HL-60/S4 treated with phorbol 12-myristate 13-acetate at 8.2 ng/mL for 4 days and 3 days (cell line): ENCODE results near the gene MYH15.

Source experiments
- in situ Hi-C: fragments of 300-500 bp; cut with MboI; formaldehyde crosslinking; loops from 2 replicates; pipeline ENCODE4 v1.15.0; 2022; ENCODE audit warnings: low sequenced_read_pairs

MYH15 gene

GRCh38 chr3:108420926-108421325, 89.5 kb downstream of the MYH15 start:
- in situ Hi-C loops = no loop called here

DNA sequence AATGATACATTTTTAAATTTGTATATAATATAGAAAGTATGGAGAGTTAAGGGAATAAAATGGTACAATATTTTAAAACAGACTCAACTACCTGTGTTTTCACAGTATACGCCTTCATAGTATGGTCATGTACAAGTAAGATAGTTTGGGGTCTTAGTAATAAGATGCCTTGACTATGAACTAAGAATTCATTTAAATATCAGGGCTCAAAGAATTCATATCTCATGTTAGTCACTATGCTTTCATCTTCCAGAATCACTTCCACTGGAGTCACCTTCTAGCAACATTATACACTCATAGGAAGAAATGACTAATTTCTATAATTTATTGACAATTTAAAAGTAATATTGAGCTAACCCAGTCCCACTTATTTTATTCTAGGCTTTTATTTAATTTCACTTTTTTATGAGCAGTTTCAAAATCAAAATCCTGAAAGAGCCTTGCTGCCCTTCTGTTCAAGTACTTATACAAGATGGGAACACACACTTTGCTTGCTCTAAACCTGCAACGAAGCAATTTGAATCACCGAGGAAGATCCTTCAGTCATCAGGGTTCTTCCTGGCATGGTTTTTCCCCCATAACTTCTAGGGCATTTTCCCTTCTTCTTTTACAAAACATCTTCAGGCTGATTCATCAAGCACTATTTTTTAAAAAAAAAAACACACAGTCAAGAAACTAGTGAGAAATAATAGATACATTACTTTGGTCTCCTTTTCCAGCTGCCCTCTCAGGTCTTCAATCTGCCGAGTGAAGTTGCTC, 94.1 kb downstream of the MYH15 start:
- in situ Hi-C loops = no loop called here

DNA sequence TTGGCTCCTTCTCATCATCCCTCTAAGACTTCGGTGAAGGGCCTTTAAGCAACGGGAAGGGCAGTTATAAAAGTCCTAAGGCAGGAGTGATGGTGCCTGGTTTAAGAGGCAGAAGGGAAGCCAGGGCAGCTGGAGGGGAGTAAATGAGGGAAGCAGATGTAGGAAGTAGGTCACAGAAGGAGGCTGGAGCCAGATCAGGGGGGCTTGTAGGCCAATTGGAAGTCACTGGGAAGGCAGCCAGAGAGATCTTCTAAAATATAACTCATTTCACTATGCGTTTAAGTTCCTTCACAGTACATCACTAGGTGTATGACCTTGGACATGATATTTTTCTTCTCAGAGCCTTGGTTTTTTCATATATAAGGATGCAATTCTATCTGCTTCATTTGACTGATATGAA, 94.7 kb downstream of the MYH15 start:
- in situ Hi-C loops = no loop called here

DNA sequence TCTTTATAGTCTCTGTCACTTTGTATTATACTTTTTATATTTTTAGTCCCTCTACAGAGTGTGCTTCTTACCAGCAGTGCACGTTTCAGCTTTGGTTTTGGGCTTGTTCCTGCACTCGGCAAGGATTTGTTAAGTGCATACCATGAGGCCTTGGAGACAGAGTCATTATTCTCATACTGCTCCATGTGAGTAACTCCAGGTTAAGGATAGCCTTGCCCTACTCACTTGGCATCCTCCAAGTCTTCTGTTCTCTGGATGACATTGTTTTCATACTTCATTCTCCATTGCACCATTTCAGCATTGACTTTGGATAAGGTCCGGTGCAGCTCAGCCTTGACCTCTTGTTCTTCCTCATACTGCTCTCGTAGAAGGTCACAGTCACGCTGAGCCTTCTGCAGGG, 96.4 kb downstream of the MYH15 start:
- in situ Hi-C loops = no loop called here

DNA sequence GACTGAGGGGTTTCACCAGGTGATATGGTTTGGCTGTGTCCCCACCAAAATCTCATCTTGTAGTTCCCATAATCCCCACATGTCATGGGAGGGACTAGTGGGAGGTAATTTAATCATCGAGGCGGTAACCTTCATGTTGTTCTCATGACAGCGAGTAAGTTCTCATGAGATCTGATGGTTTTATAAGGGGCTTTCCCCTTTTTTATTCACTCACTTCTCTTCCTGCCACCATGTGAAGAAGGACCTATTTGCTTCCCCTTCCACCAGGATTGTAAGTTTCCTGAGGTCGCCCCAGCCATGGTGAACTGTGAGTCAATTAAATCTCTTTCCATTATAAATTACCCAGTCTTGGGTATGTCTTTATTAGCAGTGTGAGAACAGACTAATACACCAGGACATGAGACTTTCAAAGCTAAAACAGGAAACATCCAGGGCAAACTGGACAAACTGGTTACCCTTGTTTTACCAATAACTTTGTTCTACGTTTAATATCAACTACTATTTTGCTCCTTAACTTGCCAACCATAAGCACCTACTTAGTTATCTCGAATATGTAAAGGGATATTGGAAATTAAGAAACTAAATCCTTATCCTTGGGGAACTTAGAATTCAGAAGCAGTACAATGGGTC, 98.2 kb downstream of the MYH15 start:
- in situ Hi-C loops = no loop called here

DNA sequence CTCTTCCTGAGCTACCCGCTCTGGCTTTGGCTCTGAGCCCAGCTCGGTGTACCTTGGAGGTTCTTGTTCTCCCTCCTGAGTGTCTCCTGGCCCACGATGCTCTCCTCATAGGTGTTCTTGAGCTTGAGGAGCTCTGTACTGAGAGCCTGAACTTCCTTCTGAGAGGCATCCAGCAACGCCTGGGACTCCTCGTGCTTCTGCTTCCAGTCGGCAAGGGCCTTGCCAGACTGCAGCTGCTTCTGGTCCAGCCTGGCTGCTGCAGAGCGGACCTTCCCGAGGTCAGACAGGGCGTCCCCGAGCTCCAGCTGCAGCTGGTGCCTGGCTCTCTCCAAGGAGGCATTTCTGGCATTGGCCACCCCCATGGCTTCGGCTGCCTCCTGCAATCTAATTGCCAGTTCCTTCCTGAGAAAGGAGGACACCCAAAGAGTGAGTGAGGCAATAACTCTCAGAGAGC, 99.8 kb downstream of the MYH15 start:
- in situ Hi-C loops = no loop called here

- in situ Hi-C loops = no loop called here
Observed at GRCh38 chr3:108409800-108410178, 100.6 kb downstream of the MYH15 start.

- in situ Hi-C loops = no loop called here
Observed at GRCh38 chr3:108408883-108409799, 101.3 kb downstream of the MYH15 start.

DNA sequence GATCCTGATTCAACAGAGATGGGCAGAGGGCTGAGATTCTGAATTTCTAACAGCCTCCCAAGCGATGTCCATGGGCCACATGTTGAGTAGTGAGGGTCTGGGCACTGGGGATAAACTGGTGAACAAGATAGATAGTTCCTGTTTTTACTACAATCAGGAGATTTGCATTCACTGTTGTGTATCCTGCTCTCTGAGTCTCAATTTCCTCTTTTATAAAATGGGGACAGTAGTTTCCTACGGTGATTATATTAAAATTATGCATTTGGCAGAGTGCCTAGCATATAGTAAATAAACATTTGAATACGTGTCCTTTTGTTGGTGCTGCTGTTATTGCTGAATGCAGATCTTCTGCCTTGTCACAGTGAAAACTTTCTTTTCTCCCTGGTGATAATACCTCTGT, 102.5 kb downstream of the MYH15 start:
- in situ Hi-C loops = no loop called here

- in situ Hi-C loops = no loop called here
Observed at GRCh38 chr3:108406661-108407206, 103.7 kb downstream of the MYH15 start.

GRCh38 chr3:108406063-108406660, 104.2 kb downstream of the MYH15 start:
- in situ Hi-C loops = no loop called here

DNA sequence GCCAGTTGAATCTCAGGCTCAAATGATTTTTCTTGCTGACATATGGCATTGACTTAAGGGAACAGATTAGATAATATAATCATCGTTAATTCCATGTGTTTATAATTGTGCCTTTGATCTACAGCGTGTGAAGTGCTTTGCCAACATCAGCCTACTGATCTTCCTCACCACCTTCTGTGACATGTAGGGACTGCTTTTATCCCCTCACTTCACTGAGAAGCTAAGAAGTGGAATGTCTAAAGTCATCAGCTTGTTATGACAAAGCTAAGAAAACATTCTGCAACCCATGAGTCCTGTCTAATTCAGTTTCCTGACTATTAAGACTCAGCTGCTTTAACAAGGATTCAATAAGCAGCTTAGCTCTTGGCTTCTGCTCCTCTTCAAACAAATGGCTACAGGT, 106.0 kb downstream of the MYH15 start:
- in situ Hi-C loops = no loop called here

DNA sequence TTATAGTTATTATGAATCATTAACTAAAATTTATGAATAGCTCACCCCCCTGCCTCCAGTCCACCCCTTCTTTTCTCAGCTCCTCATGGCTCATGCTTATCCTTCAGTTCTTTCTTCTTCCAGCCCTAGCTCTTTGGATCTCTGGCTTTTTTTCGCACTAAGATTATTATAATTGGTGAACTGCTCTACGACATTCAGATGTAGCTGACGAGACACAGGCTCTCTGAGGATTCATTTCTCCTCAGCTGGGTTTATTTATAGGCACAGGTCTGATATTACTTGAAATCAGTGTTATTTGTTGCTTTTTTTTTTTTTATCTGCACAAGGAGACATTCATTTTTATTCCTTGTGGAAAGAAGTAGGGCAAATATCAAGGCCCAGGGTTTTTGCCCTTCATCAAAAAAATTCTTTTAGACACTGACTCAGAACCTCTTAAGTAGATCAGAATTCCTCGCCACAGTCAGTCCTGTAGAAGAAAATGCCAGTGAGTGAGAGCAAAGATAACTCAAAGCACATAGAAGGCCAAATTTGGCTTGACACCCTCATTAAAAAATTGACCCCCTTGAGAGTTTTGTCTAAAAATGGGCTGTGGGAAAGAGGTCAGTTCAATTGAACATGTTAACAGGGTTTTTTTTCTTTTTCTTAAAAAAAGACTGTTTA, 106.6 kb downstream of the MYH15 start:
- in situ Hi-C loops = no loop called here

DNA sequence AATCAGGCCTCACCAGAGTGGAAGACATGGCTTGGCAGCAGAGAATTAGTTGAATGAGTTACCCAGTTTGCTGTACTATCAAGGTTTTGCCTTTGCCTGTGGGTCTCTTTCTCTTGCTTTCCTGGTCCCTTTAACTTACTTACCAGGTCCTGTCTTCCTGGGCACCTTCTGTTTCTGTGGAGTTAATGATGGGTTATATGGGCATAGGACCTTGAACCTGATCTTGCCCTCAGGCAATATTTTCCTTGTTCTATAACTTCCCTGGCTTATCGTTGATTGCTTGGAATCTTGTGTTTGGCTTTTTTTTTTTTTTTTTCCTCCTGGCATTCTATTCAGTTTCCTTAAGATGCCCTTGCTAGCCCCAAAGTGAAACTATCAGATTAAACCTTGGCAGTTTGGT, 107.2 kb downstream of the MYH15 start:
- in situ Hi-C loops = no loop called here

- in situ Hi-C loops = no loop called here
Observed at GRCh38 chr3:108401836-108402235, 108.6 kb downstream of the MYH15 start.

GRCh38 chr3:108398510-108398909, 111.9 kb downstream of the MYH15 start:
- in situ Hi-C loops = no loop called here

DNA sequence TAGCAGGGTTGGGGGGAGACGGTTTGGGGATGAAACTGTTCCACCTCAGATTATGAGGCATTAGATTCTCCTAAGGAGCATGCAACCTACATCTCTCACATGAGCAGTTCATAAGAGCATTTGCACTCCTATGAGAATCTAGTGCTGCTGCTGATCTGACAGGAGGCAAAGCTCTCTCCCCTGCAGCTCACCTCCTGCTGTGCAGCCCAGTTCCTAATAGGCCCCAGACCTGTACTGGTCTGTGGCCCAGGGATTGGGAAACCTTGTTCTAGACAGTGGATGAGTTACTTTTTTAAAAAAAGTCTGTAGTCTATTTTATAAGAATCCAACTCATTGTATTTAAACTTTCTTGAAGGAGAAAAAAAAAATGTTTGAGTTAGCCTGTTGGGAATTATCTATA, 114.1 kb downstream of the MYH15 start:
- in situ Hi-C loops = no loop called here

GRCh38 chr3:108394563-108394962, 115.8 kb downstream of the MYH15 start:
- in situ Hi-C loops = no loop called here

DNA sequence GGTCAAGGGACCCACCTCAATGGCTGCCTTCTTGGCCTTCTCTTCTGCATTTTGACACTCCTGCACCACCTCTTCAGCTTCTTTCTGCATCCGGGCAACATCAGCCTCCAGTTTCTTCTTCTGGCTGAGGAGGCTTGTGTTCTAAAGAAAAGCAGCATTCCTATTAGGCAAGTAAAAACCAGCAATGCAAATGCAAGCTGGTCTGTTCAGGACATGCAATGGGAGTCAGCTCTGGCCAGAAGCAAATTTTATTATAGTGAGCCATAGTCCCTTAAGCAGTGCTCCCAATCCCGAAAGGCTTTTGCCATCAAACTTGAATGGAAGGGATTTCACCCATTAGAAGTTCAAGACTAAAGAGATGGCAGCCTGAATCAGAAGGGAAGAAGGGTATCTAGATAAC, 116.4 kb downstream of the MYH15 start:
- in situ Hi-C loops = no loop called here

GRCh38 chr3:108393128-108393900, 117.1 kb downstream of the MYH15 start:
- in situ Hi-C loops = no loop called here
